Metanephros (tissue), 1 donor: ENCODE data around the gene SPRY1. TPM values are rescaled to one million over a fixed set of nuclear protein-coding genes. Genes with fewer than 3 reads are reported as not detected.

ENCODE experiments used
- total RNA-seq: library from RNA; depleted of rRNA; stranded (reverse); fragments of >200 nt; gene quantifications from one replicate; pipeline ENCODE4 v1.2.3, GENCODE V29; 2014

Gene SPRY1
- total RNA-seq, result 99.9 TPM

DNA sequence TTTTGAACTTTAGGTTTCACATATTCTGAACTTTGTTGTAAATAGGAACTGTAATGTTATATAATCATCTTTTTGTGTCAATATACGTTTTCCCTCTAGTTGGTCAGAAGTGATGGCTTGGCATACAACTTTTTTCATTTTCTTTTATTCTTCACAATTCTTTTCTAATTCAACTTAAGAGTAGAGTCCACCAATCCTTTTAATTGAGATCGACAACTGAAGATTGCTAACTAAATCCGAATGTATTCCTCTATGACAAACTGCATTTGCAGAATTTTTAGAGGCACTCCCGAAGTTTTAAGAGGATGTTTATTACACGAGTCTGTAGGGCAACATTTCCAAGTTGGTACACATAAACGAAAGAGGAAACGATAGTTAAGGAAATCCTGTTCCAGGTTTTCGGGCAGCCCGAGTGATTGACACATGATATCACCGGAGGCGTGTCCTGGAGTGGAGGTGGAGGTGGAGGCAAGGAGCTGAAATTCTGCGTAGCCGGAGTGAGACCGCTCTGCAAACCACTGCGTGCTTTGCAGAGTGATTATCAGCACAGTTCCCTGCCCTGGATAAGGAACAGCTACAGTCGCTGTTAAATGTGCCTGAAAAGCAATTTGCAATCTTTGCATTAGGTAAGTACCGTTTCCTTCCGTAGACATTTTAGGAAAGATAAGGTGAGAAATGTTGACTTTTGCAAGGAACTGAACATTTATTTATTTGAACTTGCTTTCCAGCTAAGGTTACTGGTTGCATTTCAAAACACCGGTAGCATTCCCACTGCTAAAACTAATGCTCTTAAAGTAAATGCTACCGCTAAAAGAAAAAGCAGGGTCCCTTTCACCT is at the start of gene SPRY1:
TSS of gene SPRY1 (plus strand) at position 489 of the 837 bp plus-strand sequence. CDS start 4,797 bp downstream, outside the sequence.

